Astrocyte (in vitro differentiated cells and primary cell): ENCODE results near the gene ERICH3.

ENCODE experiments used
- EZH2 ChIP-seq: IDR thresholded peaks from 2 replicates; pipeline ENCODE4 v1.6.1; 2012; ENCODE audit warnings: mild to moderate bottlenecking, low read length, inconsistent platforms; ENCODE audit not compliant: insufficient read depth
- TF ChIP-seq, protein P1 (sequence below): IDR thresholded peaks from 2 replicates; pipeline ENCODE4 v1.5.1; 2011; ENCODE audit warnings: low read depth, mild to moderate bottlenecking, inconsistent platforms, low read length, moderate library complexity; ENCODE audit not compliant: insufficient read depth

DNA sequence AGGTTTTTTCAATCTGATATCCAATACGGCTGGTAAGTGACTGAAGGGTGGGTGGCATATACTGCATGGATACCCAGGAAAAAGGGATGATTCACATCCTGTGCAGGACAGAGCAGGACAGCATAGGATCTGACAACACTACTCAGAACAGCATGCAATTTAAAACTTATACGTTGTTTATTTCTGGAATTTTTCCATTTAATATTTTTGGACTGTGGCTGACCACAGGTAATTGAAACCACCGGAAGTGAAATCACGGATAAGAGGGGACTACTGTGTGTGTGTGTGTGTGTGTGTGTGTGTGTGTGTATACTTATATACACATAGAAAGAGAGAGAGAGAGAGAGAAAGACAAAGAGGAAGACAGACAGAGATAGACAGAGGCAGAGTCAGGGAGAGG is 23.0 kb downstream of the ERICH3 start:
- TF ChIP-seq, protein P1, sequence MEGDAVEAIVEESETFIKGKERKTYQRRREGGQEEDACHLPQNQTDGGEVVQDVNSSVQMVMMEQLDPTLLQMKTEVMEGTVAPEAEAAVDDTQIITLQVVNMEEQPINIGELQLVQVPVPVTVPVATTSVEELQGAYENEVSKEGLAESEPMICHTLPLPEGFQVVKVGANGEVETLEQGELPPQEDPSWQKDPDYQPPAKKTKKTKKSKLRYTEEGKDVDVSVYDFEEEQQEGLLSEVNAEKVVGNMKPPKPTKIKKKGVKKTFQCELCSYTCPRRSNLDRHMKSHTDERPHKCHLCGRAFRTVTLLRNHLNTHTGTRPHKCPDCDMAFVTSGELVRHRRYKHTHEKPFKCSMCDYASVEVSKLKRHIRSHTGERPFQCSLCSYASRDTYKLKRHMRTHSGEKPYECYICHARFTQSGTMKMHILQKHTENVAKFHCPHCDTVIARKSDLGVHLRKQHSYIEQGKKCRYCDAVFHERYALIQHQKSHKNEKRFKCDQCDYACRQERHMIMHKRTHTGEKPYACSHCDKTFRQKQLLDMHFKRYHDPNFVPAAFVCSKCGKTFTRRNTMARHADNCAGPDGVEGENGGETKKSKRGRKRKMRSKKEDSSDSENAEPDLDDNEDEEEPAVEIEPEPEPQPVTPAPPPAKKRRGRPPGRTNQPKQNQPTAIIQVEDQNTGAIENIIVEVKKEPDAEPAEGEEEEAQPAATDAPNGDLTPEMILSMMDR, result no peak
- no peak for TF ChIP-seq EZH2
